Right atrium auricular region (tissue), 2 donors: ENCODE data around the gene FBXW12. TPM values are rescaled to one million over a fixed set of nuclear protein-coding genes. Genes with fewer than 3 reads are reported as not detected.

Experiments used
- DNase-seq: peaks from one replicate; pipeline ENCODE4 v3.0.0-alpha.2; 2019; ENCODE audit warnings: low spot score
- H3K27ac ChIP-seq, 2 donors: fragments of 200-600 bp; sonication (generic); 1 replicate in 1 of 2; 2 replicates in 1 of 2; pipeline ENCODE4 v1.5.1; 2016 to 2019
- H3K27me3 ChIP-seq, 2 donors: fragments of 200-600 bp; sonication (generic); one replicate each; pipeline versions ENCODE4 v1.5.1 to v1.6.0; 2017 to 2019
- H3K36me3 ChIP-seq: fragments of 200-600 bp; sonication (generic); one replicate; pipeline ENCODE4 v1.5.1; 2016
- H3K4me1 ChIP-seq, 2 donors: fragments of 200-600 bp; sonication (generic); one replicate each; pipeline versions ENCODE4 v1.5.1 to v1.6.0; 2017 to 2019
- H3K4me3 ChIP-seq, 2 donors: fragments of 200-600 bp; sonication (generic); 1 replicate in 1 of 2; 2 replicates in 1 of 2; pipeline ENCODE4 v1.5.1; 2017 to 2019; ENCODE audit warnings: mild to moderate bottlenecking in 1 of 2, moderate library complexity in 1 of 2
- H3K9me3 ChIP-seq, 2 donors: fragments of 200-600 bp; sonication (generic); one replicate each; pipeline ENCODE4 v1.5.1; 2019
- total RNA-seq, 2 donors: library from RNA; depleted of rRNA; stranded (reverse); fragments of >200 nt; gene quantifications; one replicate each; pipeline ENCODE4 v1.1.0, GENCODE V29; 2016
- TF ChIP-seq, protein P1 (sequence below), 2 donors: fragments of 200-600 bp; sonication (generic); IDR thresholded peaks; one replicate each; pipeline ENCODE4 v1.5.1; 2019; ENCODE audit warnings: antibody characterized with exemption in 2 of 2

The FBXW12 gene
- total RNA-seq, 2 donors from 2014 or later, result not detected

GRCh38 chr3:48429317-48429959 is 57.4 kb downstream of the FBXW12 start:
- H3K27me3 ChIP-seq, result no peaks in the 10 kb centered on the region
- TF ChIP-seq, protein P1, sequence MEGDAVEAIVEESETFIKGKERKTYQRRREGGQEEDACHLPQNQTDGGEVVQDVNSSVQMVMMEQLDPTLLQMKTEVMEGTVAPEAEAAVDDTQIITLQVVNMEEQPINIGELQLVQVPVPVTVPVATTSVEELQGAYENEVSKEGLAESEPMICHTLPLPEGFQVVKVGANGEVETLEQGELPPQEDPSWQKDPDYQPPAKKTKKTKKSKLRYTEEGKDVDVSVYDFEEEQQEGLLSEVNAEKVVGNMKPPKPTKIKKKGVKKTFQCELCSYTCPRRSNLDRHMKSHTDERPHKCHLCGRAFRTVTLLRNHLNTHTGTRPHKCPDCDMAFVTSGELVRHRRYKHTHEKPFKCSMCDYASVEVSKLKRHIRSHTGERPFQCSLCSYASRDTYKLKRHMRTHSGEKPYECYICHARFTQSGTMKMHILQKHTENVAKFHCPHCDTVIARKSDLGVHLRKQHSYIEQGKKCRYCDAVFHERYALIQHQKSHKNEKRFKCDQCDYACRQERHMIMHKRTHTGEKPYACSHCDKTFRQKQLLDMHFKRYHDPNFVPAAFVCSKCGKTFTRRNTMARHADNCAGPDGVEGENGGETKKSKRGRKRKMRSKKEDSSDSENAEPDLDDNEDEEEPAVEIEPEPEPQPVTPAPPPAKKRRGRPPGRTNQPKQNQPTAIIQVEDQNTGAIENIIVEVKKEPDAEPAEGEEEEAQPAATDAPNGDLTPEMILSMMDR (IDR thresholded peaks at IDR 0.05), result no peak
- H3K4me1 ChIP-seq, result peaks cover 0 to 70% of the 10 kb centered on the region in 2 donors
- no peaks in the 10 kb centered on the region for H3K36me3 ChIP-seq
- H3K9me3 ChIP-seq, result no peaks in the 10 kb centered on the region
- peak overlapping the region; percentile 91 to 94 for H3K27ac ChIP-seq
- no peak for DNase-seq
- peak overlapping the region; percentile 79 to 82 for H3K4me3 ChIP-seq

GRCh38 chr3:48429960-48430707 is 58.1 kb downstream of the FBXW12 start, which contains the start of gene PLXNB1:
PLXNB1 (minus strand) TSS chr3:48430086; CDS start chr3:48424611, 5,475 bp downstream.
- DNase-seq, result peak; percentile 85
- Histone ChIP-seq H3K27ac (peak within 1 kb of the TSS; percentile 91 to 94), H3K36me3 (no peaks in the 10 kb centered on the region), H3K9me3 (no peaks in the 10 kb centered on the region), H3K4me3 (peak within 1 kb of the TSS; percentile 79 to 82), H3K4me1 (peaks cover 0 to 67% of the 10 kb centered on the region in 2 donors), H3K27me3 (no peaks in the 10 kb centered on the region)
- TF ChIP-seq, protein P1 (IDR thresholded peaks at IDR 0.05), result no peak

DNA sequence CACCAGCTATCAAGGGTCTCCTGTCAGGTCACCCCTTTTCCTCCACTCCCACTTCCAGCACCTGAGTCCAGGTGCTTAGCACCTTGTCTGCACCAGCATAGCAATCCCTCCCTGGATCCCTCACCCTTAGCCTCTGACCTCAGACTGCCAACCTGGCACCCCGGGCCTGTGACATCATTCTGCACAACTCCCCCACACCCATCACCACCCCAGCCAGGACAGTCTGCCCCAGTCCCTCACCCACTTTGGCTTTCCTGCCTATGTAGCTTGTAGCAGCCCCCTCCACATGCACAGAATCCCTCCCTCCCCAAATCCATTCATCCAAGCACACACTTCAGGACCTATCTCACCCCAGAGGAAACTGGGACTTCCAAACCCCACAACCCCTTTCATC is 58.7 kb downstream of the FBXW12 start:
- no peak overlapping the region for H3K4me3 ChIP-seq
- H3K36me3 ChIP-seq, result no peaks in the 10 kb centered on the region
- H3K4me1 ChIP-seq, result peaks cover 0 to 61% of the 10 kb centered on the region in 2 donors
- peak overlapping the region; percentile 91 to 94 for H3K27ac ChIP-seq
- TF ChIP-seq, protein P1 (IDR thresholded peaks at IDR 0.05), result no peak
- no peaks in the 10 kb centered on the region for H3K27me3 ChIP-seq
- no peaks in the 10 kb centered on the region for H3K9me3 ChIP-seq
- DNase-seq, result no peak

- TF ChIP-seq, protein P1 (IDR thresholded peaks at IDR 0.05), result no peak
- Histone ChIP-seq H3K4me3 (no peak overlapping the region), H3K4me1 (peaks cover 0 to 54% of the 10 kb centered on the region in 2 donors), H3K27ac (peak overlapping the region; percentile 91 to 94), H3K27me3 (no peaks in the 10 kb centered on the region), H3K9me3 (no peaks in the 10 kb centered on the region), H3K36me3 (no peaks in the 10 kb centered on the region)
- DNase-seq, result no peak
These were observed 59.4 kb downstream of the FBXW12 start for GRCh38 chr3:48431224-48432029.

DNA sequence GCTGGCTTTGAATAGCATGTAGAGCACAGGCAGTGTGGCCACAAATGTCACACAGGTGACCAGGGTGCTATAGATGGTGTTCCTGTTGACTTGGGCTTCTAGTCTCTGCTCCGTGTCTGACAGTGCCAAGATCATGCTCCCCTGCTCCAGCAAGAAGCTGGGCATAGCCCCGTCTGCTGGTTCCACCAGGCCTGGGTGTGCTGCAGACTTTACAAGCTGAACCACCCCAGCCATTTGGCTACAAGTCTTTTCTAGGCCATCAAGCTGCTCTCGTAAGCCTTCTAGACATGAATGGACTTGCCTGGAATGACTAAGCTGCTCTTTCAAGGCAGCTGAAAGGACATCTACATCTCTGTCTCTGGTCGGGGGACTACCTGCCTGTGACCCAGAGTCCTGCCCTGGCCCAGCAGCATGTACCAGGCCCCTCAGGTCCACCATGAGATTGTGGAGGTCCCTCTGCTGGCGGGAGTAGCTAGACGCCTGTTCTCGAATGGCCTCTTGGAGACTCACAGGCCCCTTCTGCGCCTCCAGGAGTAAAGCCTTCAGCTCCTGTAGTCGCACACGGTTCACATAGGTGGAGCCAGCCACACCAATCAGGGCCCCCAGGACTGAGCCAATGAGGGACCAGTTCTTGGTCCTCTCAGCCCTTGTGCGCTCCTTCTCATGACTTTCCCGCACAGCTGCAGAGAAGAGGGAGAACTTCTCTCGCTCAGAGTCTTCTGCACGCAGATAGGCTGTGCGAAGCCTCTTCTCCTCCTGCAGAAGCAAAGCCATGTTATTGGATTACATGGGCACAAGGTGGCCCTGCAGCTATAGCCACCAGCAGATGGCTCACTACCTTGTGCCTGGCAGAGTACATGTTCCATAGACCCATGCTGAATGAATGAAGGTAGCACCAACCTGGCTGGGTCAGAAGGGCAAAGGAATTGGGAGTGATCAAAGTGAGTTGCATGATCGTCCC is 60.7 kb downstream of the FBXW12 start:
- H3K4me1 ChIP-seq, result peaks cover 0 to 41% of the 10 kb centered on the region in 2 donors

More for the DNA sequence above, 60.7 kb downstream of the FBXW12 start:
- no peaks in the 10 kb centered on the region for H3K27me3 ChIP-seq
- no peaks in the 10 kb centered on the region for H3K36me3 ChIP-seq
- no peaks in the 10 kb centered on the region for H3K9me3 ChIP-seq
- TF ChIP-seq, protein P1 (IDR thresholded peaks at IDR 0.05), result peak in 1 of 2 donors; percentile 11
- H3K27ac ChIP-seq, result no peak overlapping the region
- H3K4me3 ChIP-seq, result no peak overlapping the region
- no peak for DNase-seq
